SH-SY5Y (cell line): ENCODE measurements around the gene GAS6.

Source experiments
- GATA2 ChIP-seq: IDR thresholded peaks from 2 replicates; pipeline ENCODE4 v1.6.1; 2011; ENCODE audit warnings: mild to moderate bottlenecking, low read depth, low read length
- GATA3 ChIP-seq: IDR thresholded peaks from 2 replicates; pipeline ENCODE4 v1.6.1; 2011; ENCODE audit warnings: low read depth, mild to moderate bottlenecking, low read length, moderate library complexity

DNA sequence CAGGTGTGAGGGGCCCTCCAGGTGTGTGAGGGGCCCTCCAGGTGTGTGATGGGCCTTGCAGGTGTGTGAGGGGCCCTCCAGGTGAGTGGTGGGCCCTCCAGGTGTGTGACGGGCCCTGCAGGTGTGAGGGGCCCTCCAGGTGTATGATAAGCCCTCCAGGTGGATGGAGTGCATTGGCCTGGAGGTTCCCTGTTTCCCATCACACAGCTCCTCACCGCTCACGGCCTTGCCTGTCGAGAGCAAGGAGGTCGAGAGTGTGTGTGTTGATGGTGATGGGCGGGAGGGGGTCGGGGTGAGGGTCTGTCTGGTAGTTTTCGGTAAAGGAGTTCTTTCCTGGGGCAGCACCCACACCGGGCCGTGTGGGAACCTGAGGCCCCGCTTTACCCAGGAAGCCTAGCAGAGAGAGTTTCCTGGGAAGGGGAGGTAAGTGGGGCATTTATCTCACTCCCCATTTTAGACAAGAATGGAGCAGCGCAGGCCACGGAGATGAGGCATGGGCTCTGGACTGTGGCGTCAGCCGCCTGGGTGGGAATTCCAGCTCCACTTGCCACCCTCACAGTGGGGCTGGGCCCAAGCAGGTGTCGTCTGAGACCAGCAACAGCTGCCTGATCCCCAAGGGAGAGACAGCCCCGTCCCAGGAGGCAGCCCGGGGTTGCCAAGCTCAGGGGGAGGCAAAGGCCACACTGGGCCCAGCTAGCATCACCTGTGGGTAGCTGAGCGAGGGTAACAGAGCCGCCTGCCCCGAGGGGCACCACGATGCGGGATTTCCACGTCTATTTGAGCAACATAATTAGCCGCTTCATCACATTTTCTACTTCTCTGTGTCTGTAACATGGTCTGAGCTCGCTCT lies 10.9 kb upstream of the GAS6 start:
- TF ChIP-seq GATA2, result no peak
- no peak for TF ChIP-seq GATA3
